K562 (cell line): ENCODE data around the gene AKT1. TPM values are rescaled to one million over a fixed set of nuclear protein-coding genes. Genes with fewer than 3 reads are reported as not detected.

Experiments
- ATAC-seq: fragments of 200-7000 bp; cut with Tn5 transposase; 3 replicates; pipeline ENCODE4 v1.9.1; 2020; ENCODE audit warnings: moderate library complexity
- BruUV-seq: library from RNA; stranded (reverse); fragments of 400-500 nt; replicated peaks from 2 replicates; lab custom pipeline; 2021; lab: Mats Ljungman, UMichigan
- CTCF ChIA-PET: fragments of 300-600 bp; formaldehyde crosslinking; extraction: SDS; loops from one replicate; lab custom pipeline; 2021; ENCODE audit warnings: low intra/inter-chr PET ratio; lab: Yijun Ruan, JAX
- POLR2A ChIA-PET: fragments of 300-600, 350-650 bp; sonication (Branson Sonifier 250); formaldehyde crosslinking; extraction: SDS; loops from one replicate; lab custom pipeline; 2021; ENCODE audit warnings: antibody characterized with exemption, inconsistent platforms; lab: Yijun Ruan, JAX
- DNase-seq, 4 experiments: peaks; one replicate each; pipeline versions ENCODE4 v3.0.0 to v3.0.0-alpha.2; 2011 to 2018; ENCODE audit warnings: low spot score in 3 of 4, mixed read lengths in 3 of 4; ENCODE audit errors: extremely low read depth in 1 of 4
- FAIRE-seq: peaks from 2 replicates; lab custom pipeline; 2011; peaks lifted over from hg19 to GRCh38; lab: Jason Lieb, UNC
- H2AFZ ChIP-seq: 2 replicates; pipeline ENCODE4 v1.6.0; 2011; ENCODE audit warnings: low read depth, low read length, control low read depth, inconsistent platforms
- H3K27ac ChIP-seq: fragments of 200-600 bp; 3 replicates; pipeline ENCODE4 v1.8.0; 2011; ENCODE audit warnings: low read depth, mild to moderate bottlenecking, control low read depth, inconsistent platforms, low read length, moderate library complexity, mixed read lengths; ENCODE audit errors: extremely low read depth
- H3K27me3 ChIP-seq, 2 experiments: fragments of 300-600 bp in 1 of 2; 2 replicates in 1 of 2; 3 replicates in 1 of 2; pipeline versions ENCODE4 v1.6.0 to v1.8.0; 2011; ENCODE audit warnings: inconsistent platforms in 2 of 2, low read length in 2 of 2, mild to moderate bottlenecking in 1 of 2, mixed read lengths in 1 of 2, moderate library complexity in 1 of 2; ENCODE audit not compliant: control insufficient read depth in 2 of 2, insufficient read depth in 2 of 2
- H3K36me3 ChIP-seq: fragments of 300-600 bp; 3 replicates; pipeline ENCODE4 v1.8.0; 2011; ENCODE audit warnings: mild to moderate bottlenecking, low read length, inconsistent platforms; ENCODE audit not compliant: control insufficient read depth, insufficient read depth
- H3K4me1 ChIP-seq, 2 experiments: fragments of 200-600 bp in 1 of 2; replicated peaks in 1 of 2; 2 replicates in 1 of 2; 3 replicates in 1 of 2; pipeline versions ENCODE4 v1.5.1 to v1.8.0; 2011; ENCODE audit warnings: inconsistent platforms in 2 of 2, low read length in 2 of 2, mild to moderate bottlenecking in 1 of 2, mixed read lengths in 1 of 2, moderate library complexity in 1 of 2; ENCODE audit not compliant: control insufficient read depth in 2 of 2, insufficient read depth in 2 of 2
- H3K4me2 ChIP-seq: 2 replicates; pipeline ENCODE4 v1.6.1; 2011; ENCODE audit warnings: low read length, control low read depth, inconsistent platforms, mixed read lengths; ENCODE audit not compliant: insufficient read depth
- H3K4me3 ChIP-seq: fragments of 200-600 bp; sonication (generic), shearing (Covaris generic); 2 replicates; pipeline ENCODE4 v1.5.1; 2016; ENCODE audit warnings: control low read depth, inconsistent platforms
- H3K79me2 ChIP-seq: fragments of 200-600 bp; 3 replicates; pipeline ENCODE4 v1.8.0; 2011; ENCODE audit warnings: low read length, inconsistent platforms; ENCODE audit not compliant: control insufficient read depth, insufficient read depth
- H3K9ac ChIP-seq, 2 experiments: 2 replicates each; pipeline versions ENCODE4 v1.6.0 to v1.6.1; 2011; ENCODE audit warnings: low read depth in 2 of 2, low read length in 2 of 2, control low read depth in 1 of 2, inconsistent platforms in 1 of 2, mild to moderate bottlenecking in 1 of 2, mixed read lengths in 1 of 2; ENCODE audit not compliant: insufficient read depth in 1 of 2
- H3K9me1 ChIP-seq: one replicate; pipeline ENCODE4 v1.6.0; 2011; ENCODE audit warnings: inconsistent platforms, mild to moderate bottlenecking, low read length, moderate library complexity; ENCODE audit not compliant: control insufficient read depth, insufficient read depth
- H3K9me3 ChIP-seq: replicated peaks from 2 replicates; pipeline ENCODE4 v1.5.1; 2011; ENCODE audit warnings: low read depth, low read length, inconsistent platforms; ENCODE audit not compliant: control insufficient read depth, insufficient read depth
- H4K20me1 ChIP-seq: replicated peaks from 2 replicates; pipeline ENCODE4 v1.6.1; 2011; ENCODE audit warnings: low read length, inconsistent platforms, mixed read lengths; ENCODE audit not compliant: control insufficient read depth, insufficient read depth
- CEBPG ChIP-seq, 3 experiments: fragments of 200-800 bp in 1 of 3; sonication (Bioruptor generic) in 1 of 3; sonication (generic) in 1 of 3; formaldehyde crosslinking in 1 of 3; IDR thresholded peaks in 2 of 3; conservative IDR thresholded peaks in 1 of 3; 2 replicates each; pipeline versions ENCODE4 v1.6.1 to v1.8.0; 2016 to 2022; ENCODE audit warnings: missing compliant biosample characterization in 2 of 3, missing genetic modification characterization in 2 of 3, mild to moderate bottlenecking in 1 of 3, missing genetic modification reagents in 1 of 3
- E4F1 ChIP-seq: fragments of 250-450 bp; sonication (Bioruptor Pico); IDR thresholded peaks from 2 replicates; pipeline ENCODE4 v1.5.0; 2021; ENCODE audit warnings: mild to moderate bottlenecking, borderline replicate concordance
- FOXK1 ChIP-seq: sonication (generic); formaldehyde crosslinking; IDR thresholded peaks from 2 replicates; pipeline ENCODE4 v1.8.0; 2022; ENCODE audit warnings: missing genetic modification reagents, mild to moderate bottlenecking, borderline replicate concordance
- GTF3C2 ChIP-seq: IDR thresholded peaks from 3 replicates; pipeline ENCODE4 v1.6.1; 2011; ENCODE audit warnings: borderline replicate concordance, mild to moderate bottlenecking, moderate library complexity; ENCODE audit not compliant: insufficient read length; ENCODE audit errors: extremely low read depth
- MEIS2 ChIP-seq: fragments of 450-650 bp; IDR thresholded peaks from 2 replicates; pipeline ENCODE4 v1.6.1; 2014; ENCODE audit warnings: mild to moderate bottlenecking; ENCODE audit not compliant: partially characterized antibody
- RBM17 ChIP-seq: fragments of 200-400 bp; formaldehyde crosslinking; IDR thresholded peaks from 2 replicates; pipeline ENCODE4 v1.6.1; 2017; ENCODE audit warnings: low read depth, mild to moderate bottlenecking, low read length, borderline replicate concordance
- RFX1 ChIP-seq: fragments of 450-650 bp; IDR thresholded peaks from 2 replicates; pipeline ENCODE4 v1.6.1; 2016; ENCODE audit warnings: mild to moderate bottlenecking, moderate library complexity
- VEZF1 ChIP-seq: fragments of 200-800 bp; sonication (Bioruptor generic); IDR thresholded peaks from 2 replicates; pipeline ENCODE4 v1.6.1; 2017; ENCODE audit warnings: missing genetic modification characterization, missing compliant biosample characterization
- ZKSCAN3 ChIP-seq: fragments of 250-450 bp; sonication (Bioruptor Pico); IDR thresholded peaks from 2 replicates; pipeline ENCODE4 v1.4.0; 2020
- ZNF277 ChIP-seq: fragments of 250-450 bp; sonication (Bioruptor Pico); IDR thresholded peaks from 2 replicates; pipeline ENCODE4 v1.8.0; 2022; ENCODE audit warnings: inconsistent platforms, mild to moderate bottlenecking, moderate library complexity, borderline replicate concordance
- ZNF79 ChIP-seq: fragments of 250-450 bp; sonication (Bioruptor Pico); IDR thresholded peaks from 2 replicates; pipeline ENCODE4 v1.4.0; 2020; ENCODE audit warnings: low read depth, mild to moderate bottlenecking, moderate library complexity
- WGBS: fragments of 100-300 bp; shearing (Covaris generic); methylation state at CpG from one replicate; pipeline ENCODE4 v1.1.6; 2016; ENCODE audit warnings: low coverage, mixed read lengths; ENCODE audit not compliant: insufficient coverage; ENCODE audit errors: missing lambda C conversion rate; 5-methylcytosine and 5-hydroxymethylcytosine counted together
- in situ Hi-C: fragments of 300-500 bp; cut with MboI; formaldehyde crosslinking; loops from 4 replicates; pipeline ENCODE4 v1.15.0; 2018; ENCODE audit warnings: inconsistent platforms, mixed read lengths
- intact Hi-C: fragments of 100-400 bp; cut with micrococcal nuclease; formaldehyde crosslinking; loops from 2 replicates; pipeline ENCODE4 v1.14.2; 2022
- polyA plus RNA-seq, 8 experiments: library from polyadenylated mRNA; depleted of rRNA in 4 of 8; stranded (reverse) in 5 of 8; unstranded in 3 of 8; fragments of >200 nt; fragmentation: Nextera tagmentation in 2 of 8; fragmentation: Illumina TruSeq in 1 of 8; extraction: Ambion mirVana in 2 of 8; extraction: Trizol in 1 of 8; gene quantifications; 2 replicates each; pipeline versions ENCODE4 v1.2.1 to v1.2.3, GENCODE V29; 2011 to 2014; ENCODE audit warnings: inconsistent platforms in 1 of 8, missing spikeins in 1 of 8
- total RNA-seq, 7 experiments: library from RNA; depleted of rRNA in 6 of 7; stranded (reverse); fragments of >200 nt in 6 of 7; fragmentation: Illumina TruSeq in 2 of 7; extraction: Trizol in 2 of 7; gene quantifications; 2 replicates each; pipeline versions ENCODE4 v1.2.1 to v1.2.3, GENCODE V29; 2011 to 2021; ENCODE audit warnings: low replicate concordance in 1 of 7

Gene AKT1
- total and polyA plus RNA-seq, 9 of the 15 experiments (the other 6 are each of a cell fraction or from before 2014, with no cell fraction given), result 0.49 to 132 (median 75.1) TPM

GRCh38 chr14:104841730-104842129, 46.2 kb upstream of the AKT1 start:
- no peak overlapping the region for H2AFZ ChIP-seq
- WGBS, result no CpG with 5 or more reads among the region's 1 CpG
- no peak overlapping the region for H3K4me2 ChIP-seq
- H3K79me2 ChIP-seq, result no peaks in the 10 kb centered on the region
- H3K36me3 ChIP-seq, result no peaks in the 10 kb centered on the region
- DNase-seq (no peak), ATAC-seq (no peak), FAIRE-seq (no peak)
- H3K9me1 ChIP-seq, result no peaks in the 10 kb centered on the region
- in situ Hi-C loops (no loop called here), intact Hi-C loops (no loop called here)
- H3K27me3 ChIP-seq, result peaks cover 15 to 43% of the 10 kb centered on the region in 2 experiments; a peak in 4 of 5 replicates
- peaks cover 0 to 13% of the 10 kb centered on the region in 2 experiments; a peak in 2 of 5 replicates for H3K4me1 ChIP-seq
- H3K9ac ChIP-seq, result no peak overlapping the region
- H4K20me1 ChIP-seq, result no peaks in the 10 kb centered on the region
- POLR2A ChIA-PET, result no interaction called here
- CTCF ChIA-PET, result no interaction called here
- no peaks in the 10 kb centered on the region for H3K9me3 ChIP-seq
- no peak overlapping the region for H3K4me3 ChIP-seq
- BruUV-seq, result no TSS peak
- no peak overlapping the region for H3K27ac ChIP-seq
- no peak for TF ChIP-seq ZKSCAN3
- no peak for TF ChIP-seq ZNF79
- TF ChIP-seq CEBPG (CRISPR knock-in tag; IDR thresholded peaks at IDR 0.05), result no peak
- no peak for TF ChIP-seq CEBPG (tag; conservative IDR thresholded peaks at IDR 0.05 in 1 of 2, IDR thresholded peaks at IDR 0.05 in 1 of 2)
- no peak for TF ChIP-seq E4F1
- TF ChIP-seq FOXK1 (CRISPR knock-in tag), result no peak
- no peak for TF ChIP-seq MEIS2
- TF ChIP-seq RBM17, result no peak
- no peak for TF ChIP-seq RFX1
- TF ChIP-seq ZNF277 (CRISPR knock-in tag), result no peak
- TF ChIP-seq GTF3C2, result no peak
- no peak for TF ChIP-seq VEZF1 (CRISPR knock-in tag)
